Activated CD8-positive, alpha-beta T cell treated with anti-CD3 and anti-CD28 coated beads, Interleukin-2, amount 10 ng/mL, durations not matched to agents 7 days and 5 days (primary cell): ENCODE measurements around the gene KLHL7. TPM values are rescaled to one million over a fixed set of nuclear protein-coding genes. Genes with fewer than 3 reads are reported as not detected.

ENCODE experiments used
- ATAC-seq: fragments of 150-1000 bp; cut with Tn5 transposase; one replicate; pipeline ENCODE4 v1.10.0; 2021; ENCODE audit warnings: moderate library complexity
- CTCF ChIA-PET: fragments of 350-600 bp; sonication (Branson Sonifier 250); formaldehyde crosslinking; loops from one replicate; lab custom pipeline; 2021; ENCODE audit warnings: antibody characterized with exemption; lab: Charles Lee
- POLR2A ChIA-PET: fragments of 350-600 bp; sonication (Branson Sonifier 250); formaldehyde crosslinking; loops from one replicate; lab custom pipeline; 2021; ENCODE audit warnings: antibody characterized with exemption; lab: Charles Lee
- DNase-seq: peaks from one replicate; pipeline ENCODE4 v3.0.0-alpha.2; 2020
- H3K27ac Mint-ChIP-seq: one replicate; pipeline ENCODE4 v1.8.0; 2021; ENCODE audit warnings: mild to moderate bottlenecking, mixed read lengths
- H3K27me3 Mint-ChIP-seq: one replicate; pipeline ENCODE4 v1.8.0; 2021; ENCODE audit warnings: low read depth, mixed read lengths
- H3K36me3 Mint-ChIP-seq: one replicate; pipeline ENCODE4 v1.8.0; 2021; ENCODE audit warnings: low read depth, mixed read lengths
- H3K4me1 Mint-ChIP-seq: one replicate; pipeline ENCODE4 v1.8.0; 2021; ENCODE audit warnings: low read depth, mixed read lengths
- H3K4me3 Mint-ChIP-seq: one replicate; pipeline ENCODE4 v1.8.0; 2021; ENCODE audit warnings: mild to moderate bottlenecking, mixed read lengths
- H3K9me3 Mint-ChIP-seq: one replicate; pipeline ENCODE4 v1.8.0; 2022; ENCODE audit warnings: mixed read lengths; ENCODE audit not compliant: insufficient read depth
- total RNA-seq, 2 experiments: library from RNA; stranded (reverse); gene quantifications; one replicate each; pipeline ENCODE4 v1.2.3, GENCODE V29; 2021

KLHL7 gene
- total RNA-seq, 2 experiments from 2014 or later, result 20.3 to 23.0 TPM

GRCh38 chr7:23136216-23136615 is 30.6 kb downstream of the KLHL7 start:
- Mint-ChIP-seq H3K4me3 (no peak overlapping the region), H3K27ac (no peak overlapping the region), H3K36me3 (no peaks in the 10 kb centered on the region), H3K9me3 (no peaks in the 10 kb centered on the region), H3K27me3 (no peaks in the 10 kb centered on the region), H3K4me1 (no peaks in the 10 kb centered on the region)
- no peak for ATAC-seq
- ChIA-PET POLR2A (no interaction called here), CTCF (interaction anchor here (1.1 kb wide), 1 partner anchor 354 kb away, joined by 5 read pairs; no protein-coding TSS in a partner anchor)
- no peak for DNase-seq

GRCh38 chr7:23157679-23158078 is 52.1 kb downstream of the KLHL7 start:
- Mint-ChIP-seq H3K27ac (no peak overlapping the region), H3K36me3 (no peaks in the 10 kb centered on the region), H3K4me3 (no peak overlapping the region), H3K27me3 (no peaks in the 10 kb centered on the region), H3K9me3 (no peaks in the 10 kb centered on the region), H3K4me1 (no peaks in the 10 kb centered on the region)
- DNase-seq, result no peak
- ChIA-PET CTCF (no interaction called here), POLR2A (no interaction called here)
- no peak for ATAC-seq

GRCh38 chr7:23158546-23158945 is 53.0 kb downstream of the KLHL7 start:
- H3K27me3 Mint-ChIP-seq, result no peaks in the 10 kb centered on the region
- ATAC-seq (no peak), DNase-seq (no peak)
- H3K27ac Mint-ChIP-seq, result no peak overlapping the region
- H3K4me3 Mint-ChIP-seq, result no peak overlapping the region
- H3K9me3 Mint-ChIP-seq, result no peaks in the 10 kb centered on the region
- no peaks in the 10 kb centered on the region for H3K4me1 Mint-ChIP-seq
- no peaks in the 10 kb centered on the region for H3K36me3 Mint-ChIP-seq
- ChIA-PET CTCF (no interaction called here), POLR2A (no interaction called here)

- Mint-ChIP-seq H3K9me3 (no peaks in the 10 kb centered on the region), H3K27ac (no peak overlapping the region), H3K27me3 (no peaks in the 10 kb centered on the region), H3K4me1 (no peaks in the 10 kb centered on the region), H3K4me3 (no peak overlapping the region), H3K36me3 (no peaks in the 10 kb centered on the region)
- ChIA-PET POLR2A (no interaction called here), CTCF (no interaction called here)
- no peak for ATAC-seq
- no peak for DNase-seq
These were observed 55.9 kb downstream of the KLHL7 start for GRCh38 chr7:23161482-23161881.

- Mint-ChIP-seq H3K27ac (no peak overlapping the region), H3K27me3 (no peaks in the 10 kb centered on the region), H3K36me3 (no peaks in the 10 kb centered on the region), H3K4me3 (no peak overlapping the region), H3K4me1 (no peaks in the 10 kb centered on the region), H3K9me3 (no peaks in the 10 kb centered on the region)
- ChIA-PET POLR2A (no interaction called here), CTCF (interaction anchor here (1.7 kb wide), 1 partner anchor 11 kb away, joined by 3 read pairs; no protein-coding TSS in a partner anchor)
- DNase-seq (no peak), ATAC-seq (no peak)
These were observed 59.3 kb downstream of the KLHL7 start for GRCh38 chr7:23164846-23165245.

- Mint-ChIP-seq H3K27ac (no peak overlapping the region), H3K36me3 (no peaks in the 10 kb centered on the region), H3K27me3 (no peaks in the 10 kb centered on the region), H3K4me3 (no peak overlapping the region), H3K4me1 (no peaks in the 10 kb centered on the region), H3K9me3 (no peaks in the 10 kb centered on the region)
- ATAC-seq (no peak), DNase-seq (no peak)
- POLR2A ChIA-PET, result interaction anchor here (0.6 kb wide), 1 partner anchor 86 kb away, joined by 4 read pairs; no protein-coding TSS in a partner anchor
- CTCF ChIA-PET, result interaction anchor here (1.7 kb wide), 1 partner anchor 12 kb away, joined by 3 read pairs; no protein-coding TSS in a partner anchor
These were observed 59.7 kb downstream of the KLHL7 start for GRCh38 chr7:23165316-23165715.

GRCh38 chr7:23167691-23168090 is 62.1 kb downstream of the KLHL7 start:
- no peak for DNase-seq
- ChIA-PET CTCF (no interaction called here), POLR2A (no interaction called here)
- ATAC-seq, result no peak
- Mint-ChIP-seq H3K27me3 (no peaks in the 10 kb centered on the region), H3K4me3 (no peak overlapping the region), H3K9me3 (no peaks in the 10 kb centered on the region), H3K36me3 (no peaks in the 10 kb centered on the region), H3K27ac (no peak overlapping the region), H3K4me1 (no peaks in the 10 kb centered on the region)

- Mint-ChIP-seq H3K36me3 (no peaks in the 10 kb centered on the region), H3K27me3 (no peaks in the 10 kb centered on the region), H3K9me3 (no peaks in the 10 kb centered on the region), H3K27ac (no peak overlapping the region), H3K4me3 (no peak overlapping the region), H3K4me1 (no peaks in the 10 kb centered on the region)
- ATAC-seq (no peak), DNase-seq (no peak)
- CTCF ChIA-PET, result no interaction called here
- POLR2A ChIA-PET, result interaction anchor here (1.0 kb wide), 1 partner anchor 12 kb away, joined by 3 read pairs; no protein-coding TSS in a partner anchor
These were observed 62.7 kb downstream of the KLHL7 start for GRCh38 chr7:23168111-23168885.

GRCh38 chr7:23175938-23176337 is 70.4 kb downstream of the KLHL7 start:
- H3K27ac Mint-ChIP-seq, result no peak overlapping the region
- no peaks in the 10 kb centered on the region for H3K9me3 Mint-ChIP-seq
- no peak overlapping the region for H3K4me3 Mint-ChIP-seq
- H3K36me3 Mint-ChIP-seq, result no peaks in the 10 kb centered on the region
- POLR2A ChIA-PET, result interaction anchor here (0.6 kb wide), 1 partner anchor 63 kb away, joined by 3 read pairs; no protein-coding TSS in a partner anchor
- H3K4me1 Mint-ChIP-seq, result peaks cover 6% of the 10 kb centered on the region
- peaks cover 4% of the 10 kb centered on the region for H3K27me3 Mint-ChIP-seq
- ATAC-seq, result no peak
- no peak for DNase-seq
- CTCF ChIA-PET, result no interaction called here

GRCh38 chr7:23181684-23182553 is 76.3 kb downstream of the KLHL7 start, which contains the start of gene NUP42:
Gene NUP42, plus strand, starts transcription at chr7:23182048. Its CDS starts 38 bp downstream, at chr7:23182086.
- ChIA-PET CTCF (interaction anchor here (1.3 to 1.9 kb wide), 3 partner anchors 24 to 96 kb away, joined by 3 to 8 read pairs (median 6); no protein-coding TSS in a partner anchor), POLR2A (interaction anchor here (0.6 to 3.4 kb wide), 5 partner anchors 9 to 343 kb away, joined by 3 to 27 read pairs (median 5); partner anchors contain the start of gene KLHL7)
- H3K4me1 Mint-ChIP-seq, result peaks cover 36% of the 10 kb centered on the region
- ATAC-seq (peak; percentile 95), DNase-seq (peak; percentile 98)
- peaks cover 24% of the 10 kb centered on the region for H3K36me3 Mint-ChIP-seq
- H3K9me3 Mint-ChIP-seq, result no peaks in the 10 kb centered on the region
- peak within 1 kb of the TSS; percentile 92 for H3K4me3 Mint-ChIP-seq
- peak within 1 kb of the TSS; percentile 100 for H3K27ac Mint-ChIP-seq
- H3K27me3 Mint-ChIP-seq, result peaks cover 4% of the 10 kb centered on the region

- ChIA-PET CTCF (interaction anchor here (0.9 to 1.7 kb wide), 4 partner anchors 22 to 97 kb away, joined by 3 to 7 read pairs (median 3); no protein-coding TSS in a partner anchor), POLR2A (interaction anchor here (3.4 kb wide), 1 partner anchor 78 kb away, joined by 27 read pairs; the partner anchor contains the start of gene KLHL7)
- Mint-ChIP-seq H3K27me3 (peaks cover 4% of the 10 kb centered on the region), H3K4me3 (peak overlapping the region; percentile 92), H3K27ac (peak overlapping the region; percentile 100), H3K9me3 (no peaks in the 10 kb centered on the region), H3K36me3 (peaks cover 33% of the 10 kb centered on the region), H3K4me1 (peaks cover 37% of the 10 kb centered on the region)
- DNase-seq (no peak), ATAC-seq (no peak)
These were observed 77.9 kb downstream of the KLHL7 start for GRCh38 chr7:23183279-23184012.
